ENCODE measurements around the gene MAB21L4. TPM values are rescaled to one million over a fixed set of nuclear protein-coding genes. Genes with fewer than 3 reads are reported as not detected.
A peak's percentile ranks its signal among the peaks of the same experiment; 100 is the strongest.

MAB21L4 gene
- total RNA-seq, 4 donors from 2014 or later: not detected

GRCh38 chr2:240872317-240873097 lies 23.4 kb downstream of the MAB21L4 start:
- Histone ChIP-seq H3K27me3 (no peaks in the 10 kb centered on the region), H3K4me1 (no peaks in the 10 kb centered on the region), H3K27ac (no peak overlapping the region), H3K9me3 (no peaks in the 10 kb centered on the region), H3K4me3 (no peak overlapping the region), H3K36me3 (no peaks in the 10 kb centered on the region)
- intact Hi-C loops (cut with DNase I; ENCODE audit: low total_unique reads) (no loop called here), in situ Hi-C loops (cut with MboI; ENCODE audit: low sequenced_read_pairs in 4 of 4) (no loop called here)
- TF ChIP-seq POLR2A (IDR thresholded peaks at IDR 0.05) (no peak), CTCF (IDR thresholded peaks at IDR 0.05 in 4 of 5, conservative IDR thresholded peaks at IDR 0.05 in 1 of 5) (no peak)
- DNase-seq (peak in 1 of 2 donors; percentile 7), ATAC-seq (no peak)

GRCh38 chr2:240871071-240871958 lies 24.6 kb downstream of the MAB21L4 start:
- DNase-seq: no peak
- TF ChIP-seq POLR2A (IDR thresholded peaks at IDR 0.05) (no peak), CTCF (IDR thresholded peaks at IDR 0.05 in 4 of 5, conservative IDR thresholded peaks at IDR 0.05 in 1 of 5) (no peak)
- Histone ChIP-seq H3K9me3 (no peaks in the 10 kb centered on the region), H3K4me3 (no peak overlapping the region), H3K4me1 (no peaks in the 10 kb centered on the region), H3K27me3 (no peaks in the 10 kb centered on the region), H3K36me3 (no peaks in the 10 kb centered on the region), H3K27ac (no peak overlapping the region)
- in situ Hi-C loops (cut with MboI; ENCODE audit: low sequenced_read_pairs in 4 of 4) (no loop called here), intact Hi-C loops (cut with DNase I; ENCODE audit: low total_unique reads) (no loop called here)
- no peak for ATAC-seq

- TF ChIP-seq CTCF (IDR thresholded peaks at IDR 0.05 in 4 of 5, conservative IDR thresholded peaks at IDR 0.05 in 1 of 5) (no peak), POLR2A (IDR thresholded peaks at IDR 0.05) (no peak)
- Histone ChIP-seq H3K9me3 (no peaks in the 10 kb centered on the region), H3K4me3 (no peak overlapping the region), H3K4me1 (no peaks in the 10 kb centered on the region), H3K36me3 (no peaks in the 10 kb centered on the region), H3K27ac (no peak overlapping the region), H3K27me3 (no peaks in the 10 kb centered on the region)
- in situ Hi-C loops (cut with MboI; ENCODE audit: low sequenced_read_pairs in 4 of 4) (no loop called here), intact Hi-C loops (cut with DNase I; ENCODE audit: low total_unique reads) (no loop called here)
- DNase-seq (no peak), ATAC-seq (no peak)
Observed at GRCh38 chr2:240869956-240870875, 25.7 kb downstream of the MAB21L4 start.

GRCh38 chr2:240869109-240869955 lies 26.6 kb downstream of the MAB21L4 start:
- in situ Hi-C loops (cut with MboI; ENCODE audit: low sequenced_read_pairs in 4 of 4): no loop called here
- no peaks in the 10 kb centered on the region for H3K36me3 ChIP-seq
- no peak overlapping the region for H3K27ac ChIP-seq
- H3K9me3 ChIP-seq: no peaks in the 10 kb centered on the region
- H3K4me1 ChIP-seq: no peaks in the 10 kb centered on the region
- TF ChIP-seq CTCF (IDR thresholded peaks at IDR 0.05 in 4 of 5, conservative IDR thresholded peaks at IDR 0.05 in 1 of 5) (no peak), POLR2A (IDR thresholded peaks at IDR 0.05) (no peak)
- intact Hi-C loops (cut with DNase I; ENCODE audit: low total_unique reads): no loop called here
- H3K27me3 ChIP-seq: no peaks in the 10 kb centered on the region
- no peak for DNase-seq
- no peak overlapping the region for H3K4me3 ChIP-seq
- ATAC-seq: no peak

All from gastrocnemius medialis (tissue), 4 donors.